Dermis blood vessel endothelial cell (primary cell): ENCODE data around the gene SLC25A43. TPM values are rescaled to one million over a fixed set of nuclear protein-coding genes. Genes with fewer than 3 reads are reported as not detected.
A peak's percentile ranks its signal among the peaks of the same experiment; 100 is the strongest.

Experiments
- DNase-seq: peaks from one replicate; pipeline ENCODE4 v3.0.0; 2010
- total RNA-seq: library from RNA; depleted of rRNA; stranded (reverse); fragments of >200 nt; gene quantifications from 2 replicates; pipeline ENCODE4 v1.2.3, GENCODE V29; 2014

Gene SLC25A43
- total RNA-seq, 1 donor from 2014 or later = 22.8 TPM

DNA sequence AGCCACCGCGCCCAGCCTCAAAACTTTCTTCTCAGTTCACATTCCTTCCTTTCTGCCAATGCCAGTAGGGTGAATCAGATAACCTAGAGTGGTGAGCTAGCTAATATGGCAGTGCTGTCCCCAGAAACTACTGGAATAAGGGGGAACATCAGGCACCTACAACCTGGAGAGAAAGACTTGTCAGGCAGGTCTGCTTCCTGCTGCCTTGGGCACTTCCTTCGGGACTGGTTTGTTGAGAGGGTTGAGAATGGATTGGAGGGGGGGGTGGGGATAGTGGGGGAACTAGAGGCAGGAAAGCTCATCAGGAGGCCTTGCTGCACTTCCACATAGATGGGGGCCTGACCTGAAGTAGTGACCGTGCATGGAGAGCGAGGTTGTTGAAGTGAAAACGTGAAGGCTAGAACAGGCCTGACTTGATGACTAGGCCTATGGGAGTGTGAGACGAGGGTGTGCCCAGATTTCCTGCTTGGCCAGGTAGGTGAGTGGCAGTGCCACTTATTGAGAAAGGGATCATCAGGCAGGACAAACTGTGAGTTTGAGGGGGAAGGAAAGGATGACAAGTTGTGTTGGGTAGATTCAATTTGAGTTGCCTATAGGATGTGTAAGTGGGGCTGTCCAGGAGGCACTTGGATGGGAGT, 102.5 kb downstream of the SLC25A43 start:
- DNase-seq = no peak

DNA sequence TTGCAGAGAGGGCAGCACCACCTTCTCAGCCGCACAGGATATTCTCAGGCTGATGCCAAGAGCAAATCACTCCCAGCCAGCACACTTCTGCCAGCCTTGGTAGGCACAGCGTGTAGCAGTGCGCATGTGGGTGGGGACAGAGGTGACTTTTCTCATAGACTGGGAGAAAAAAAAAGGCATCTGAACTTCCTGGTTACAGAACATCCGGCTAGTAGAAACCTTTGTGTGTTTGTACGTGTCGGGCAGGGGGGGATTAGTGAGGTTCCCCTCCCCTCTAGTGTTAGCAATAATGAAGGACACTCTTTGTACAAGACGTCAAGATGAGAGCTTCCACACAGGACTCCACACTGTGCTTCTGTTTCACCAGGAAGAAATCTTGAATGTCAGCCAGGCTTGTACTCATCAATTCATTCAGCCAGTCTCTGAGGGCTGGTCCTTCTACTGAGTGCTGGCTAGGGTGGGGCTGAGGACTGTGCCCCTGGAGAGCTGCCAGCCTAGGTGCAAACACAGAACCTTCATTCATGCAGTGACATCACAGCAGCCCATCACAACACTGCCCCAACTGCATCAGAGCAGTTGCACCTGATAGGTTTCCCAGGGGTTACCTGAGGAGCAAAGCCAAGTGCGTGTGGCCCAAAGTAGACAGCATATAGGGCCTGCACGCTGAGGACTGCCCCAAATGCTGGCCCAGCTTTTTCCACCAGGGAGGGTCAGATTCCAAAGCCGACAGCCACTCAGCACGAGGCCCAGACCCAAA, 103.8 kb downstream of the SLC25A43 start:
- DNase-seq = peak; percentile 17

DNA sequence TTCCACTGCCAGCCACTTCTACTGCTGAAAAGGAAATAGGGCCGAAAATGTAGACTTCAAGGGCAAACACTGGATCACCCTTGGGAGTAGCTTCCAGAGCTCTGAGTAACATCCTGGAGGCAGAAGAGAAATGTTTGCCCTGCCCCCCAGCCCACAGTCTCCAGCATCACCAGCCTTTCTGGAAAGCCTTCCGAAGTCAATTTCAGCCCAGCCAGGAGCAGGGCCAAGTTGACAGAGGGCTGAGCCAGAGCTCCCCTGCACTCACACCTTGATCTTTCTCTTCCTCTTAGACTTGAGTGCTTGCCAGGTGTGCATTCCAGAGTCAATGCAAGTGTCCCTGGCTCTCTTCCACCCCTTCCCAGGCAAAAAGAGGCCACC, 104.3 kb downstream of the SLC25A43 start:
- DNase-seq = peak; percentile 70

Other genes starting within 250 kb of the SLC25A43 start
- 105 and 139 TPM in 2 replicates for gene PGRMC1, start 163.1 kb upstream of the SLC25A43 start, total RNA-seq
- 221 and 297 TPM in 2 replicates for gene SLC25A5, start 69.1 kb downstream of the SLC25A43 start, total RNA-seq
- gene STEEP1, start 166.1 kb downstream of the SLC25A43 start, total RNA-seq = 45.3 and 53.8 TPM in 2 replicates
- gene UBE2A, start 175.2 kb downstream of the SLC25A43 start, total RNA-seq = 22.6 and 33.6 TPM in 2 replicates
- 4.1 and 9.9 TPM in 2 replicates for gene NKRF, start 207.1 kb downstream of the SLC25A43 start, total RNA-seq